ENCODE measurements around the gene DEDD2. TPM values are rescaled to one million over a fixed set of nuclear protein-coding genes. Genes with fewer than 3 reads are reported as not detected.

Gene DEDD2
- polyA plus RNA-seq, 1 donor from 2014 or later, result 69.9 TPM

DNA sequence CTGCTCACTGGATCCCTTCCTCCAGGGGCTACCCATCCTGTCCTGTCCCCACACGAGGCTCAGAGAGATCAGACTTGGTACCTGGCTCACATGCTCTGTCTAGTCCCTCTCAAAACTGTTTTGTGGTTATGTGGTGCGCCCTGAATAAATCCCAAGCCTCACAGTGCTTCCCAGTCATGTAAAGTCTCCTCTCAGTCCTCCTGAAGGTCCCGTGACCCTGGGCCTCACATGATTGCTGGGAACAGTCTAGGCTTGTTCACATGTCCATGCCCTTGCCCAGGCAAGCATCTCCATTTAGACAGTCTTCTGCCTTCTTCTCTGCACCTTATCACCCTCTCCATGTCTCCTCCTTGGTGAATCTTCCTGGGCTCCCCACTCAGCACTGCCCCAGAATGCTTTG, 49.3 kb downstream of the DEDD2 start:
- Histone ChIP-seq H3K36me3 (ENCODE audit: insufficient read depth, low read length) (no peaks in the 10 kb centered on the region), H3K4me2 (ENCODE audit: low read length) (no peak overlapping the region), H3K79me2 (replicated peaks; ENCODE audit: insufficient read depth, low read length) (peaks cover 48% of the 10 kb centered on the region), H3K9me2 (ENCODE audit: insufficient read depth, low read length) (no peaks in the 10 kb centered on the region), H3K4me3 (ENCODE audit: low read length) (no peak overlapping the region), H3F3A (ENCODE audit: insufficient read depth, low read length, poor library complexity, severe bottlenecking) (no peaks in the 10 kb centered on the region), H4K20me1 (ENCODE audit: insufficient read depth) (no peaks in the 10 kb centered on the region), H3K27ac (ENCODE audit: low read length) (no peak overlapping the region), H3K9me3 (ENCODE audit: low read length) (no peaks in the 10 kb centered on the region), H2AFZ (ENCODE audit: low read depth, low read length) (no peak overlapping the region), H3K9ac (ENCODE audit: low read length) (no peak overlapping the region), H3K27me3 (ENCODE audit: insufficient read depth, low read depth, low read length) (no peaks in the 10 kb centered on the region)
- TF ChIP-seq, protein P1, sequence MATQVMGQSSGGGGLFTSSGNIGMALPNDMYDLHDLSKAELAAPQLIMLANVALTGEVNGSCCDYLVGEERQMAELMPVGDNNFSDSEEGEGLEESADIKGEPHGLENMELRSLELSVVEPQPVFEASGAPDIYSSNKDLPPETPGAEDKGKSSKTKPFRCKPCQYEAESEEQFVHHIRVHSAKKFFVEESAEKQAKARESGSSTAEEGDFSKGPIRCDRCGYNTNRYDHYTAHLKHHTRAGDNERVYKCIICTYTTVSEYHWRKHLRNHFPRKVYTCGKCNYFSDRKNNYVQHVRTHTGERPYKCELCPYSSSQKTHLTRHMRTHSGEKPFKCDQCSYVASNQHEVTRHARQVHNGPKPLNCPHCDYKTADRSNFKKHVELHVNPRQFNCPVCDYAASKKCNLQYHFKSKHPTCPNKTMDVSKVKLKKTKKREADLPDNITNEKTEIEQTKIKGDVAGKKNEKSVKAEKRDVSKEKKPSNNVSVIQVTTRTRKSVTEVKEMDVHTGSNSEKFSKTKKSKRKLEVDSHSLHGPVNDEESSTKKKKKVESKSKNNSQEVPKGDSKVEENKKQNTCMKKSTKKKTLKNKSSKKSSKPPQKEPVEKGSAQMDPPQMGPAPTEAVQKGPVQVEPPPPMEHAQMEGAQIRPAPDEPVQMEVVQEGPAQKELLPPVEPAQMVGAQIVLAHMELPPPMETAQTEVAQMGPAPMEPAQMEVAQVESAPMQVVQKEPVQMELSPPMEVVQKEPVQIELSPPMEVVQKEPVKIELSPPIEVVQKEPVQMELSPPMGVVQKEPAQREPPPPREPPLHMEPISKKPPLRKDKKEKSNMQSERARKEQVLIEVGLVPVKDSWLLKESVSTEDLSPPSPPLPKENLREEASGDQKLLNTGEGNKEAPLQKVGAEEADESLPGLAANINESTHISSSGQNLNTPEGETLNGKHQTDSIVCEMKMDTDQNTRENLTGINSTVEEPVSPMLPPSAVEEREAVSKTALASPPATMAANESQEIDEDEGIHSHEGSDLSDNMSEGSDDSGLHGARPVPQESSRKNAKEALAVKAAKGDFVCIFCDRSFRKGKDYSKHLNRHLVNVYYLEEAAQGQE (IDR thresholded peaks at IDR 0.05; ENCODE audit: borderline replicate concordance), result no peak
- no peak for TF ChIP-seq EP300 (conservative IDR thresholded peaks at IDR 0.05; ENCODE audit: poor library complexity, severe bottlenecking)
- no peak for TF ChIP-seq POLR2AphosphoS5 (IDR thresholded peaks at IDR 0.05)
- no peak for TF ChIP-seq EZH2 (IDR thresholded peaks at IDR 0.05; ENCODE audit: borderline replicate concordance, insufficient read depth, low read length, poor library complexity, severe bottlenecking)
- TF ChIP-seq SMC3 (conservative IDR thresholded peaks at IDR 0.05; ENCODE audit: poor library complexity), result no peak
- TF ChIP-seq TAF1 (IDR thresholded peaks at IDR 0.05; ENCODE audit: low read depth), result no peak
- no peak for TF ChIP-seq RAD21 (conservative IDR thresholded peaks at IDR 0.05)
- TF ChIP-seq, protein P2, sequence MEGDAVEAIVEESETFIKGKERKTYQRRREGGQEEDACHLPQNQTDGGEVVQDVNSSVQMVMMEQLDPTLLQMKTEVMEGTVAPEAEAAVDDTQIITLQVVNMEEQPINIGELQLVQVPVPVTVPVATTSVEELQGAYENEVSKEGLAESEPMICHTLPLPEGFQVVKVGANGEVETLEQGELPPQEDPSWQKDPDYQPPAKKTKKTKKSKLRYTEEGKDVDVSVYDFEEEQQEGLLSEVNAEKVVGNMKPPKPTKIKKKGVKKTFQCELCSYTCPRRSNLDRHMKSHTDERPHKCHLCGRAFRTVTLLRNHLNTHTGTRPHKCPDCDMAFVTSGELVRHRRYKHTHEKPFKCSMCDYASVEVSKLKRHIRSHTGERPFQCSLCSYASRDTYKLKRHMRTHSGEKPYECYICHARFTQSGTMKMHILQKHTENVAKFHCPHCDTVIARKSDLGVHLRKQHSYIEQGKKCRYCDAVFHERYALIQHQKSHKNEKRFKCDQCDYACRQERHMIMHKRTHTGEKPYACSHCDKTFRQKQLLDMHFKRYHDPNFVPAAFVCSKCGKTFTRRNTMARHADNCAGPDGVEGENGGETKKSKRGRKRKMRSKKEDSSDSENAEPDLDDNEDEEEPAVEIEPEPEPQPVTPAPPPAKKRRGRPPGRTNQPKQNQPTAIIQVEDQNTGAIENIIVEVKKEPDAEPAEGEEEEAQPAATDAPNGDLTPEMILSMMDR (IDR thresholded peaks at IDR 0.05; ENCODE audit: poor library complexity, severe bottlenecking), result no peak
- TF ChIP-seq MXI1 (conservative IDR thresholded peaks at IDR 0.05; ENCODE audit: poor library complexity, severe bottlenecking), result no peak

DNA sequence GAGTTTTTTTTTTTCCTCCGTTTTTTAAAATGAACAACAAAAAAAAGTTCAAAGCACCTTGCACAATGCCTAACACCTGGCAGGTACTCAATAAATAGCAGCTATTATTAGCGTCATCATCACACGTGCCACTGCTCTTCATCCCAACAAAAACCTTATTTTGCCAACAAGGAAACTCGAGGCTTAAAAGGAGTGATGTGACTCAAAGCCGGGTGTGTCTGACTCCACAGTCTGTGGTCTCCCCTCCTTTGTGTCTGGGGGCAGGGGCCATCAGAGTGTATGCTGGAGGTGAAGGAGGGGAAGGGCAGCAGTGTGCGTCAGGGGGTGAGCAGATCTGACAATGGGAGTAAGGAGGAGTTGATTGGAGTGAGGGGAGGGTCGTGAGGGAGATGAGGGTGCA, 51.2 kb downstream of the DEDD2 start:
- H3K36me3 ChIP-seq (ENCODE audit: insufficient read depth, low read length), result no peaks in the 10 kb centered on the region
- H3K27me3 ChIP-seq (ENCODE audit: insufficient read depth, low read depth, low read length), result no peaks in the 10 kb centered on the region
- no peaks in the 10 kb centered on the region for H3K9me3 ChIP-seq (ENCODE audit: low read length)
- H3K9me2 ChIP-seq (ENCODE audit: insufficient read depth, low read length), result no peaks in the 10 kb centered on the region
- TF ChIP-seq SMC3 (conservative IDR thresholded peaks at IDR 0.05; ENCODE audit: poor library complexity), result no peak
- no peak for TF ChIP-seq POLR2AphosphoS5 (IDR thresholded peaks at IDR 0.05)
- no peak for TF ChIP-seq EP300 (conservative IDR thresholded peaks at IDR 0.05; ENCODE audit: poor library complexity, severe bottlenecking)
- no peak overlapping the region for H3K4me3 ChIP-seq (ENCODE audit: low read length)
- H2AFZ ChIP-seq (ENCODE audit: low read depth, low read length), result no peak overlapping the region
- no peaks in the 10 kb centered on the region for H3F3A ChIP-seq (ENCODE audit: insufficient read depth, low read length, poor library complexity, severe bottlenecking)
- no peaks in the 10 kb centered on the region for H4K20me1 ChIP-seq (ENCODE audit: insufficient read depth)
- H3K27ac ChIP-seq (ENCODE audit: low read length), result no peak overlapping the region
- H3K79me2 ChIP-seq (replicated peaks; ENCODE audit: insufficient read depth, low read length), result peaks cover 34% of the 10 kb centered on the region
- H3K9ac ChIP-seq (ENCODE audit: low read length), result no peak overlapping the region
- no peak overlapping the region for H3K4me2 ChIP-seq (ENCODE audit: low read length)

DNA sequence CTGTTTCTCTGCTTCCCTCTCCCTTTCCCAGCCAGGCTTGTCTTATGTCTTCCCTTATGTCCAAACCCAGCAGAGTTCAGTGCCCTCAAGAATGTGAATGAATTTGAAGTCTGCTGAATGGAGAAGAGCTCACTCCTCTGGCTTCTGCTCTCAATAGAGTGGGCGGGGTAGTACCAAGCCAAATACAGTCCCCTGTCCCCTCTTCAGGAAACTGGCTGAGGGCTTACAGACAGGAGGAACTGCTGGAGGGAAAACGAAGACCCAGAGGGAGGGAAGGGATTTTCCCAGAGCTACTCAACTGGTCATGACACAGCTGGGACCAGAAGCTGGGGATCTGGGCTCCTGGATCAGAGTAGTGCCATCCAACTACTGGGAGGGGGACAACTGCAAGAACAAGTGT, 52.3 kb downstream of the DEDD2 start:
- no peak for TF ChIP-seq MXI1 (conservative IDR thresholded peaks at IDR 0.05; ENCODE audit: poor library complexity, severe bottlenecking)
- TF ChIP-seq POLR2AphosphoS5 (IDR thresholded peaks at IDR 0.05), result no peak
- no peak for TF ChIP-seq TAF1 (IDR thresholded peaks at IDR 0.05; ENCODE audit: low read depth)
- TF ChIP-seq RAD21 (conservative IDR thresholded peaks at IDR 0.05), result no peak
- TF ChIP-seq, protein P1 (IDR thresholded peaks at IDR 0.05; ENCODE audit: borderline replicate concordance), result no peak
- no peak for TF ChIP-seq EZH2 (IDR thresholded peaks at IDR 0.05; ENCODE audit: borderline replicate concordance, insufficient read depth, low read length, poor library complexity, severe bottlenecking)
- TF ChIP-seq, protein P2 (IDR thresholded peaks at IDR 0.05; ENCODE audit: poor library complexity, severe bottlenecking), result no peak
- no peak for TF ChIP-seq EP300 (conservative IDR thresholded peaks at IDR 0.05; ENCODE audit: poor library complexity, severe bottlenecking)
- no peak for TF ChIP-seq SMC3 (conservative IDR thresholded peaks at IDR 0.05; ENCODE audit: poor library complexity)

More for the DNA sequence above, 52.3 kb downstream of the DEDD2 start:
- no peaks in the 10 kb centered on the region for H3K27me3 ChIP-seq (ENCODE audit: insufficient read depth, low read depth, low read length)
- H2AFZ ChIP-seq (ENCODE audit: low read depth, low read length), result no peak overlapping the region
- H3K9me2 ChIP-seq (ENCODE audit: insufficient read depth, low read length), result no peaks in the 10 kb centered on the region
- no peak overlapping the region for H3K4me3 ChIP-seq (ENCODE audit: low read length)
- no peak overlapping the region for H3K27ac ChIP-seq (ENCODE audit: low read length)
- peaks cover 26% of the 10 kb centered on the region for H3K79me2 ChIP-seq (replicated peaks; ENCODE audit: insufficient read depth, low read length)
- H3K9me3 ChIP-seq (ENCODE audit: low read length), result no peaks in the 10 kb centered on the region
- H3K36me3 ChIP-seq (ENCODE audit: insufficient read depth, low read length), result no peaks in the 10 kb centered on the region
- no peaks in the 10 kb centered on the region for H3F3A ChIP-seq (ENCODE audit: insufficient read depth, low read length, poor library complexity, severe bottlenecking)
- H3K9ac ChIP-seq (ENCODE audit: low read length), result no peak overlapping the region
- no peaks in the 10 kb centered on the region for H4K20me1 ChIP-seq (ENCODE audit: insufficient read depth)
- no peak overlapping the region for H3K4me2 ChIP-seq (ENCODE audit: low read length)
